ENCODE data around the gene ABCA13.

The ABCA13 gene

GRCh38 chr7:48307041-48307714, 135.9 kb downstream of the ABCA13 start:
- no peak for DNase-seq

GRCh38 chr7:48309720-48310119, 138.5 kb downstream of the ABCA13 start:
- DNase-seq, result no peak

GRCh38 chr7:48311464-48312100, 140.3 kb downstream of the ABCA13 start:
- DNase-seq, result no peak

GRCh38 chr7:48312151-48312550, 140.9 kb downstream of the ABCA13 start:
- no peak for DNase-seq

- DNase-seq, result no peak
These were observed 145.5 kb downstream of the ABCA13 start for GRCh38 chr7:48316768-48317167.

GRCh38 chr7:48317360-48317759, 146.1 kb downstream of the ABCA13 start:
- DNase-seq, result no peak

GRCh38 chr7:48321319-48322010, 150.2 kb downstream of the ABCA13 start:
- DNase-seq, result no peak

GRCh38 chr7:48337012-48337621, 165.9 kb downstream of the ABCA13 start:
- peak; percentile 40 to 65 for DNase-seq

- no peak for DNase-seq
These were observed 166.5 kb downstream of the ABCA13 start for GRCh38 chr7:48337781-48338180.

GRCh38 chr7:48347230-48347825, 176.1 kb downstream of the ABCA13 start:
- DNase-seq, result no peak

- DNase-seq, result peak; percentile 67 to 71
These were observed 179.3 kb downstream of the ABCA13 start for GRCh38 chr7:48350515-48350914.

- peak in 1 of 2 experiments; percentile 8 for DNase-seq
These were observed 180.6 kb downstream of the ABCA13 start for GRCh38 chr7:48351900-48352299.

GRCh38 chr7:48355346-48355745, 184.1 kb downstream of the ABCA13 start:
- no peak for DNase-seq

- no peak for DNase-seq
These were observed 189.3 kb downstream of the ABCA13 start for GRCh38 chr7:48360574-48360973.

- DNase-seq, result no peak
These were observed 191.9 kb downstream of the ABCA13 start for GRCh38 chr7:48363174-48363573.

GRCh38 chr7:48365010-48365409, 193.8 kb downstream of the ABCA13 start:
- no peak for DNase-seq

- no peak for DNase-seq
These were observed 194.8 kb downstream of the ABCA13 start for GRCh38 chr7:48366096-48366495.

- no peak for DNase-seq
These were observed 205.0 kb downstream of the ABCA13 start for GRCh38 chr7:48376263-48376662.

- no peak for DNase-seq
These were observed 209.7 kb downstream of the ABCA13 start for GRCh38 chr7:48380921-48381320.

- no peak for DNase-seq
These were observed 210.3 kb downstream of the ABCA13 start for GRCh38 chr7:48381571-48381970.

- no peak for DNase-seq
These were observed 213.0 kb downstream of the ABCA13 start for GRCh38 chr7:48384180-48384752.

- no peak for DNase-seq
These were observed 216.7 kb downstream of the ABCA13 start for GRCh38 chr7:48387932-48388331.

- no peak for DNase-seq
These were observed 217.7 kb downstream of the ABCA13 start for GRCh38 chr7:48388911-48389310.

Measured in AML-193 (cell line).